ENCODE results near the gene TUBB. TPM values are rescaled to one million over a fixed set of nuclear protein-coding genes. Genes with fewer than 3 reads are reported as not detected.

TUBB gene
- polyA plus RNA-seq, 1 of the 3 experiments (the other 2 are of a cell fraction): 1,037 TPM

GRCh38 chr6:30757261-30757904 lies 37.2 kb downstream of the TUBB start:
- H3K4me2 ChIP-seq: no peak overlapping the region
- POLR2A ChIA-PET: no interaction called here

GRCh38 chr6:30759575-30760239 lies 39.6 kb downstream of the TUBB start:
- WGBS (ENCODE audit: low lambda C conversion rate): 65% methylated on average over 7 of the region's 10 CpGs
- Histone ChIP-seq H3K4me2 (0 out of 2 replicates have a peak overlapping the region, but pooled peaks have one; percentile 6), H2AFZ (ENCODE audit: low read depth) (no peak overlapping the region), H3K9me3 (no peaks in the 10 kb centered on the region), H3K27me3 (ENCODE audit: insufficient read depth) (no peaks in the 10 kb centered on the region), H3K9ac (peak overlapping the region; percentile 59; the same call in 1 of the 2 replicates), H3K9me2 (no peaks in the 10 kb centered on the region), H3F3A (replicated peaks; ENCODE audit: insufficient read depth) (peaks cover 26% of the 10 kb centered on the region), H3K27ac (ENCODE audit: low read depth in 2 of 2, low read length in 1 of 2) (peak overlapping the region; percentile 36 to 93; a peak in 3 of 4 replicates), H3K79me2 (ENCODE audit: insufficient read depth) (no peaks in the 10 kb centered on the region), H3K4me3 (ENCODE audit: low read depth in 2 of 2, low read length in 1 of 2) (no peak overlapping the region), H3K36me3 (replicated peaks in 1 of 2; ENCODE audit: control insufficient read depth in 1 of 2, insufficient read depth in 2 of 2, low read length in 1 of 2) (no peaks in the 10 kb centered on the region), H4K20me1 (ENCODE audit: insufficient read depth) (no peaks in the 10 kb centered on the region), H3K4me1 (ENCODE audit: control insufficient read depth in 1 of 2, insufficient read depth in 2 of 2, low read depth in 1 of 2, low read length in 1 of 2) (peaks cover 9 to 23% of the 10 kb centered on the region in 2 experiments; a peak in 3 of 4 replicates)
- ChIA-PET POLR2A (no interaction called here), CTCF (interaction anchor here (1.0 to 2.3 kb wide), 4 partner anchors 20 to 81 kb away, joined by 3 to 6 read pairs (median 4); no protein-coding TSS in a partner anchor)
- no peak for DNase-seq
- peak; percentile 38; the same call in 1 of the 2 replicates for TF ChIP-seq NFIC (IDR thresholded peaks at IDR 0.05; ENCODE audit: borderline replicate concordance)
- peak; percentile 66 for TF ChIP-seq SIN3A (IDR thresholded peaks at IDR 0.05; ENCODE audit: borderline replicate concordance, low read depth, low read length)
- peak; percentile 72 for TF ChIP-seq FOSL2 (IDR thresholded peaks at IDR 0.05; ENCODE audit: borderline replicate concordance, low read depth)
- TF ChIP-seq MEF2A (IDR thresholded peaks at IDR 0.05; ENCODE audit: borderline replicate concordance, low read depth): no peak
- TF ChIP-seq TEAD4 (IDR thresholded peaks at IDR 0.05; ENCODE audit: borderline replicate concordance, insufficient read depth): peak; percentile 96
- TF ChIP-seq TAF1 (IDR thresholded peaks at IDR 0.05; ENCODE audit: borderline replicate concordance, low read depth, low read length): peak; percentile 25; the same call in 1 of the 2 replicates
- no peak for TF ChIP-seq FOXM1 (IDR thresholded peaks at IDR 0.05; ENCODE audit: low read depth)
- TF ChIP-seq PBX3 (IDR thresholded peaks at IDR 0.05): peak; percentile 81
- no peak for TF ChIP-seq NRF1 (IDR thresholded peaks at IDR 0.05; ENCODE audit: low read depth, low read length)
- no peak for TF ChIP-seq SMC3 (IDR thresholded peaks at IDR 0.05; ENCODE audit: low read depth, low read length)
- no peak for TF ChIP-seq IRF3 (IDR thresholded peaks at IDR 0.05; ENCODE audit: low read depth, low read length)
- TF ChIP-seq MXI1 (IDR thresholded peaks at IDR 0.05; ENCODE audit: low read depth, low read length): no peak
- TF ChIP-seq TCF12 (IDR thresholded peaks at IDR 0.05): peak; percentile 82
- TF ChIP-seq JUND (IDR thresholded peaks at IDR 0.05): peak; percentile 59; the same call in 1 of the 2 replicates

More at GRCh38 chr6:30757261-30757904, 37.2 kb downstream of the TUBB start:
- Histone ChIP-seq H3K27ac (ENCODE audit: low read depth in 2 of 2, low read length in 1 of 2) (no peak overlapping the region), H4K20me1 (ENCODE audit: insufficient read depth) (no peaks in the 10 kb centered on the region), H3K9ac (no peak overlapping the region), H3K4me1 (ENCODE audit: control insufficient read depth in 1 of 2, insufficient read depth in 2 of 2, low read depth in 1 of 2, low read length in 1 of 2) (peaks cover 8 to 19% of the 10 kb centered on the region in 2 experiments; a peak in 3 of 4 replicates), H3F3A (replicated peaks; ENCODE audit: insufficient read depth) (peaks cover 40% of the 10 kb centered on the region), H3K79me2 (ENCODE audit: insufficient read depth) (no peaks in the 10 kb centered on the region), H3K36me3 (replicated peaks in 1 of 2; ENCODE audit: control insufficient read depth in 1 of 2, insufficient read depth in 2 of 2, low read length in 1 of 2) (no peaks in the 10 kb centered on the region), H3K27me3 (ENCODE audit: insufficient read depth) (no peaks in the 10 kb centered on the region), H3K9me2 (no peaks in the 10 kb centered on the region), H2AFZ (ENCODE audit: low read depth) (no peak overlapping the region), H3K4me3 (ENCODE audit: low read depth in 2 of 2, low read length in 1 of 2) (no peak overlapping the region), H3K9me3 (no peaks in the 10 kb centered on the region)
- TF ChIP-seq MXI1 (IDR thresholded peaks at IDR 0.05; ENCODE audit: low read depth, low read length) (no peak), MAX (IDR thresholded peaks at IDR 0.05; ENCODE audit: low read depth) (no peak), RCOR1 (IDR thresholded peaks at IDR 0.05; ENCODE audit: low read length) (no peak), USF2 (IDR thresholded peaks at IDR 0.05; ENCODE audit: borderline replicate concordance, low read depth, low read length) (no peak), RFX5 (IDR thresholded peaks at IDR 0.05; ENCODE audit: low read length) (no peak), SMC3 (IDR thresholded peaks at IDR 0.05; ENCODE audit: low read depth, low read length) (no peak), PBX3 (IDR thresholded peaks at IDR 0.05) (no peak), TEAD4 (IDR thresholded peaks at IDR 0.05; ENCODE audit: borderline replicate concordance, insufficient read depth) (no peak), FOXM1 (IDR thresholded peaks at IDR 0.05; ENCODE audit: low read depth) (no peak)
- CTCF ChIA-PET: interaction anchor here (2.3 kb wide), 1 partner anchor 35 kb away, joined by 6 read pairs; no protein-coding TSS in a partner anchor
- 100% methylated on average over 1 of the region's 1 CpG for WGBS (ENCODE audit: low lambda C conversion rate)
- no peak for DNase-seq
